GM23338 (cell line): ENCODE measurements around the gene TNS3. TPM values are rescaled to one million over a fixed set of nuclear protein-coding genes. Genes with fewer than 3 reads are reported as not detected.

Experiments used
- ATAC-seq: fragments of 200-7000 bp; cut with Tn5 transposase; 3 replicates; pipeline ENCODE4 v1.9.1; 2020
- DNase-seq: peaks from one replicate; pipeline ENCODE4 v3.0.0-alpha.2; 2015; ENCODE audit warnings: low spot score
- H2AFZ ChIP-seq: fragments of 200-600 bp; sonication (generic); 2 replicates; pipeline ENCODE4 v1.8.0; 2016; ENCODE audit warnings: antibody characterized with exemption, mild to moderate bottlenecking, moderate library complexity
- H3F3A ChIP-seq: fragments of 200-600 bp; sonication (generic); replicated peaks from 2 replicates; pipeline ENCODE4 v1.8.0; 2017; ENCODE audit warnings: antibody characterized with exemption, mixed run types, low read depth
- H3K27ac ChIP-seq: fragments of 200-600 bp; sonication (generic); 2 replicates; pipeline ENCODE4 v1.6.1; 2016; ENCODE audit warnings: low read depth
- H3K27me3 ChIP-seq: fragments of 200-600 bp; sonication (generic); 2 replicates; pipeline ENCODE4 v1.8.0; 2016; ENCODE audit warnings: mild to moderate bottlenecking, mixed run types, moderate library complexity; ENCODE audit not compliant: insufficient read depth
- H3K36me3 ChIP-seq: fragments of 200-600 bp; sonication (generic); 2 replicates; pipeline ENCODE4 v1.8.0; 2016; ENCODE audit warnings: mild to moderate bottlenecking; ENCODE audit not compliant: insufficient read depth
- H3K4me1 ChIP-seq: fragments of 200-600 bp; sonication (generic); 2 replicates; pipeline ENCODE4 v1.8.0; 2016; ENCODE audit warnings: mild to moderate bottlenecking, moderate library complexity; ENCODE audit not compliant: insufficient read depth
- H3K4me2 ChIP-seq: fragments of 200-600 bp; sonication (generic); 2 replicates; pipeline ENCODE4 v1.7.1; 2017; ENCODE audit warnings: mixed run types
- H3K4me3 ChIP-seq: fragments of 200-600 bp; sonication (generic); 2 replicates; pipeline ENCODE4 v1.6.1; 2016; ENCODE audit warnings: mixed run types
- H3K79me2 ChIP-seq: fragments of 200-600 bp; sonication (generic); replicated peaks from 2 replicates; pipeline ENCODE4 v1.8.0; 2017; ENCODE audit warnings: mild to moderate bottlenecking; ENCODE audit not compliant: insufficient read depth
- H3K9me2 ChIP-seq: fragments of 200-600 bp; sonication (generic); 2 replicates; pipeline ENCODE4 v1.8.0; 2017; ENCODE audit not compliant: insufficient read depth
- H4K20me1 ChIP-seq: fragments of 200-600 bp; sonication (generic); replicated peaks from 2 replicates; pipeline ENCODE4 v1.8.0; 2017; ENCODE audit warnings: mild to moderate bottlenecking; ENCODE audit not compliant: insufficient read depth
- H3K27ac Mint-ChIP-seq: 2 replicates; pipeline ENCODE4 v1.8.0; 2020; ENCODE audit warnings: inconsistent platforms, mild to moderate bottlenecking, moderate library complexity, mixed read lengths
- H3K27me3 Mint-ChIP-seq: 3 replicates; pipeline ENCODE4 v1.8.0; 2022; ENCODE audit warnings: low read depth, mild to moderate bottlenecking, moderate library complexity, mixed read lengths, inconsistent platforms; ENCODE audit not compliant: insufficient read depth, poor library complexity
- H3K36me3 Mint-ChIP-seq: 3 replicates; pipeline ENCODE4 v1.8.0; 2021; ENCODE audit warnings: low read depth, mild to moderate bottlenecking, inconsistent platforms, moderate library complexity, mixed read lengths
- H3K4me1 Mint-ChIP-seq: 3 replicates; pipeline ENCODE4 v1.8.0; 2020; ENCODE audit warnings: mild to moderate bottlenecking, inconsistent platforms, mixed read lengths
- H3K4me3 Mint-ChIP-seq: 3 replicates; pipeline ENCODE4 v1.8.0; 2021; ENCODE audit warnings: moderate library complexity, mild to moderate bottlenecking, inconsistent platforms, mixed read lengths
- H3K9me3 Mint-ChIP-seq: 3 replicates; pipeline ENCODE4 v1.8.0; 2020; ENCODE audit warnings: moderate library complexity, mild to moderate bottlenecking, inconsistent platforms, mixed read lengths
- CREB1 ChIP-seq: fragments of 250-450 bp; sonication (Bioruptor Pico); IDR thresholded peaks from 2 replicates; pipeline ENCODE4 v1.5.0; 2020; ENCODE audit warnings: low read depth, mild to moderate bottlenecking, moderate library complexity
- ETS1 ChIP-seq: IDR thresholded peaks from 2 replicates; pipeline ENCODE4 v1.6.1; 2016; ENCODE audit warnings: antibody characterized with exemption
- EZH2 ChIP-seq: fragments of 200-600 bp; sonication (generic); IDR thresholded peaks from one replicate; pipeline ENCODE4 v1.8.0; 2017; ENCODE audit warnings: antibody characterized with exemption, mild to moderate bottlenecking, low read depth; ENCODE audit not compliant: unreplicated experiment
- EZH2phosphoT487 ChIP-seq: fragments of 200-600 bp; sonication (generic); IDR thresholded peaks from one replicate; pipeline ENCODE4 v1.8.1; 2018; ENCODE audit warnings: antibody characterized with exemption; ENCODE audit not compliant: unreplicated experiment
- REST ChIP-seq: IDR thresholded peaks from one replicate; pipeline ENCODE4 v1.6.1; 2018; ENCODE audit warnings: antibody characterized with exemption; ENCODE audit not compliant: unreplicated experiment
- STAT1 ChIP-seq: IDR thresholded peaks from one replicate; pipeline ENCODE4 v1.6.1; 2016; ENCODE audit warnings: antibody characterized with exemption; ENCODE audit not compliant: unreplicated experiment
- ZNF331 ChIP-seq: fragments of 250-450 bp; sonication (Bioruptor Pico); IDR thresholded peaks from 2 replicates; pipeline ENCODE4 v1.5.0; 2020; ENCODE audit warnings: low read depth, mild to moderate bottlenecking, moderate library complexity
- polyA plus RNA-seq: library from polyadenylated mRNA; unstranded; fragments of >200 nt; fragmentation: Nextera tagmentation; extraction: Ambion mirVana; gene quantifications from 2 replicates; pipeline ENCODE4 v1.2.1, GENCODE V29; 2016
- total RNA-seq: library from RNA; depleted of rRNA; stranded (reverse); fragments of >200 nt; shearing (Covaris generic); gene quantifications from 2 replicates; pipeline ENCODE4 v1.2.3, GENCODE V29; 2014

The TNS3 gene
- total and polyA plus RNA-seq, 2 experiments from 2014 or later = 6.2 to 28.7 TPM

- Histone ChIP-seq H2AFZ (no peak overlapping the region), H3K4me3 (no peak overlapping the region), H4K20me1 (peaks cover 5% of the 10 kb centered on the region), H3K4me2 (no peak overlapping the region), H3F3A (no peaks in the 10 kb centered on the region), H3K27me3 (no peaks in the 10 kb centered on the region), H3K4me1 (no peaks in the 10 kb centered on the region), H3K36me3 (no peaks in the 10 kb centered on the region), H3K79me2 (peaks cover 3% of the 10 kb centered on the region), H3K27ac (no peak overlapping the region), H3K9me2 (no peaks in the 10 kb centered on the region)
- peaks cover 10% of the 10 kb centered on the region; the same call in 1 of the 3 replicates for H3K36me3 Mint-ChIP-seq
- no peak overlapping the region for H3K4me3 Mint-ChIP-seq
- ATAC-seq (no peak), DNase-seq (no peak)
- TF ChIP-seq STAT1 (no peak), REST (no peak), EZH2 (no peak)
- H3K27ac Mint-ChIP-seq = no peak overlapping the region; the same call in 1 of the 2 replicates
- peaks cover 2% of the 10 kb centered on the region for H3K27me3 Mint-ChIP-seq
- H3K9me3 Mint-ChIP-seq = no peaks in the 10 kb centered on the region; the same call in 2 of the 3 replicates
- peaks cover 10% of the 10 kb centered on the region for H3K4me1 Mint-ChIP-seq
These were observed 72.3 kb downstream of the TNS3 start for GRCh38 chr7:47509571-47509970.

GRCh38 chr7:47508389-47509380 lies 73.2 kb downstream of the TNS3 start:
- Mint-ChIP-seq H3K9me3 (no peaks in the 10 kb centered on the region; the same call in 2 of the 3 replicates), H3K27me3 (peaks cover 4% of the 10 kb centered on the region), H3K4me3 (no peak overlapping the region), H3K4me1 (peaks cover 10% of the 10 kb centered on the region), H3K36me3 (peaks cover 10% of the 10 kb centered on the region; the same call in 1 of the 3 replicates), H3K27ac (no peak overlapping the region)
- Histone ChIP-seq H3K9me2 (no peaks in the 10 kb centered on the region), H3F3A (no peaks in the 10 kb centered on the region), H3K4me2 (no peak overlapping the region), H3K4me1 (no peaks in the 10 kb centered on the region), H3K4me3 (no peak overlapping the region), H3K27ac (no peak overlapping the region), H3K36me3 (no peaks in the 10 kb centered on the region), H4K20me1 (peaks cover 6% of the 10 kb centered on the region; the same call in 1 of the 2 replicates), H3K27me3 (no peaks in the 10 kb centered on the region), H2AFZ (no peak overlapping the region), H3K79me2 (peaks cover 2% of the 10 kb centered on the region; the same call in 1 of the 2 replicates)
- ATAC-seq (no peak), DNase-seq (no peak)
- TF ChIP-seq ETS1 (no peak), CREB1 (CRISPR knock-in tag) (no peak), REST (no peak), EZH2phosphoT487 (no peak), ZNF331 (no peak)
